GM23248 (cell line): Measurements from ENCODE around the gene CELF1. TPM values are rescaled to one million over a fixed set of nuclear protein-coding genes. Genes with fewer than 3 reads are reported as not detected.

Experiments
- DNase-seq: peaks from one replicate; pipeline ENCODE4 v3.0.0-alpha.2; 2015
- H2AFZ ChIP-seq: fragments of 200-600 bp; sonication (generic); 2 replicates; pipeline ENCODE4 v1.6.1; 2016; ENCODE audit warnings: antibody characterized with exemption
- H3F3A ChIP-seq: fragments of 200-600 bp; sonication (generic); 2 replicates; pipeline ENCODE4 v1.6.1; 2016; ENCODE audit warnings: mild to moderate bottlenecking, antibody characterized with exemption, mixed run types; ENCODE audit not compliant: insufficient read depth
- H3K27ac ChIP-seq: fragments of 200-600 bp; sonication (generic); 2 replicates; pipeline ENCODE4 v1.5.1; 2016; ENCODE audit warnings: mild to moderate bottlenecking
- H3K27me3 ChIP-seq: fragments of 200-600 bp; sonication (generic); replicated peaks from 2 replicates; pipeline ENCODE4 v1.6.1; 2016; ENCODE audit warnings: mild to moderate bottlenecking; ENCODE audit not compliant: insufficient read depth
- H3K36me3 ChIP-seq: fragments of 200-600 bp; sonication (generic); 2 replicates; pipeline ENCODE4 v1.6.1; 2016; ENCODE audit warnings: low read depth, mild to moderate bottlenecking
- H3K4me1 ChIP-seq: fragments of 200-600 bp; sonication (generic); 2 replicates; pipeline ENCODE4 v1.6.1; 2016; ENCODE audit warnings: mild to moderate bottlenecking; ENCODE audit not compliant: insufficient read depth
- H3K4me2 ChIP-seq: fragments of 200-600 bp; sonication (generic); one replicate; pipeline ENCODE4 v1.6.1; 2016; ENCODE audit warnings: mild to moderate bottlenecking; ENCODE audit not compliant: unreplicated experiment
- H3K4me3 ChIP-seq: fragments of 200-600 bp; sonication (generic); 2 replicates; pipeline ENCODE4 v1.5.1; 2016; ENCODE audit warnings: mild to moderate bottlenecking
- H3K79me2 ChIP-seq: fragments of 200-600 bp; sonication (generic); 2 replicates; pipeline ENCODE4 v1.6.1; 2016; ENCODE audit warnings: mild to moderate bottlenecking; ENCODE audit not compliant: insufficient read depth
- H3K9ac ChIP-seq: fragments of 200-600 bp; sonication (generic); 2 replicates; pipeline ENCODE4 v1.6.1; 2016; ENCODE audit warnings: mild to moderate bottlenecking
- H3K9me2 ChIP-seq: fragments of 200-600 bp; sonication (generic); 2 replicates; pipeline ENCODE4 v1.6.1; 2016; ENCODE audit warnings: mixed run types, mild to moderate bottlenecking, moderate library complexity; ENCODE audit not compliant: insufficient read depth
- H3K9me3 ChIP-seq: fragments of 200-600 bp; sonication (generic); one replicate; pipeline ENCODE4 v1.6.1; 2017; ENCODE audit warnings: low read depth
- H4K20me1 ChIP-seq: fragments of 200-600 bp; sonication (generic); 2 replicates; pipeline ENCODE4 v1.6.0; 2016; ENCODE audit not compliant: insufficient read depth
- EZH2 ChIP-seq: fragments of 200-600 bp; sonication (generic); IDR thresholded peaks from 2 replicates; pipeline ENCODE4 v1.6.1; 2018; ENCODE audit warnings: antibody characterized with exemption, mild to moderate bottlenecking; ENCODE audit not compliant: insufficient read depth, poor library complexity, severe bottlenecking
- EZH2phosphoT487 ChIP-seq: fragments of 200-600 bp; sonication (generic); IDR thresholded peaks from 2 replicates; pipeline ENCODE4 v1.6.1; 2018; ENCODE audit warnings: antibody characterized with exemption, moderate library complexity, mild to moderate bottlenecking, low read depth; ENCODE audit not compliant: insufficient read depth
- WGBS, 2 experiments: methylation state at CpG; one replicate each; pipeline ENCODE4 v1.1.6; 2015 to 2017; ENCODE audit warnings: low lambda C conversion rate in 2 of 2, low coverage in 1 of 2; ENCODE audit errors: missing lambda C conversion rate in 2 of 2; 5-methylcytosine and 5-hydroxymethylcytosine counted together
- in situ Hi-C: fragments of 300-500 bp; cut with MboI; formaldehyde crosslinking; loops from 2 replicates; pipeline ENCODE4 v1.15.0; 2020
- polyA plus RNA-seq: library from polyadenylated mRNA; unstranded; fragments of >200 nt; fragmentation: Nextera tagmentation; extraction: Ambion mirVana; gene quantifications from 2 replicates; pipeline ENCODE4 v1.2.1, GENCODE V29; 2016
- total RNA-seq: library from RNA; depleted of rRNA; stranded (reverse); fragments of >200 nt; shearing (Covaris generic); gene quantifications from 2 replicates; pipeline ENCODE4 v1.2.3, GENCODE V29; 2014

The CELF1 gene
- total and polyA plus RNA-seq, 2 experiments from 2014 or later: 51.7 to 70.9 TPM

DNA sequence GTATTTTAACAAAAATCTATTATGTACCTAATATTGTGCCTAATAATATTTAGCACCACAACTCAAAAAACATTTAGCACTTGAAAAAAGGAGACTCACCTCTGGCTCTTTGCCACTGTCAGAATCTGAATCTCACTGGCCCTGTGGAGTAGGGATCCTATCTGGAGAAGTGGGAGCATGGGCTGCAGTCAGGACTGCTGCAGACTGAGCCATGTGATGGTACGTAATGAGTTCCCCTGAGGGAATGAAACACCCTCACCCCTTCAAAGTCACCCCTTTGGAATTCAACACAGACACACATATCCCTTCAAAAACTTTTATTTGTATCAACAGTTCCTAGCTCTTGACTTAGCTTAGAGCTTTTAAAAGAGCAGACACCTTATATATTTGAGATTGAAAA is 19.0 kb upstream of the CELF1 start:
- peak overlapping the region; percentile 51 for H3K4me3 ChIP-seq
- H3K4me1 ChIP-seq: peaks cover 15% of the 10 kb centered on the region
- H4K20me1 ChIP-seq: no peaks in the 10 kb centered on the region
- H3K27ac ChIP-seq: peak overlapping the region; percentile 80
- DNase-seq: peak; percentile 86
- H3K27me3 ChIP-seq: no peaks in the 10 kb centered on the region
- H3K9me2 ChIP-seq: no peaks in the 10 kb centered on the region
- H3K9ac ChIP-seq: peak overlapping the region; percentile 53
- peaks cover 31% of the 10 kb centered on the region for H3F3A ChIP-seq
- peaks cover 79% of the 10 kb centered on the region for H3K79me2 ChIP-seq
- H3K36me3 ChIP-seq: peaks cover 8% of the 10 kb centered on the region; the same call in 1 of the 2 replicates
- in situ Hi-C loops: no loop called here
- no peaks in the 10 kb centered on the region for H3K9me3 ChIP-seq
- 0 to 15% methylated on average over 1 of the region's 1 CpG for WGBS, 2 experiments
- H3K4me2 ChIP-seq: peak overlapping the region; percentile 72
- no peak overlapping the region for H2AFZ ChIP-seq
- TF ChIP-seq EZH2phosphoT487 (no peak), EZH2 (no peak)

DNA sequence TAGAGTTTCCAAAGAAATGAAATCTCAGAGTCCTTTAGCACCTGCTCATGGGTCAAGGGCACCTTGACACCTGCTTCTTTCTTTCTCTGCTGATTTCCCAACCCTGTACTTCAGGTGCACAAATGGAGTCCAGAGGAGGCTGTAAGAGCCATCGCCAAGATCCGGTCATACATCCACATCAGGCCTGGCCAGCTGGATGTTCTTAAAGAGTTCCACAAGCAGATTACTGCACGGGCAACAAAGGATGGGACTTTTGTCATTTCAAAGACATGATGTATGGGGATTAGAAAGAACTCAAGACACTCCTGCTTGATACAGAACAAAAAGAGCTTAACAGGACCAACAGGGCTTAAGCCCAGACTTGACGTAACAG is 18.4 kb upstream of the CELF1 start:
- peaks cover 6% of the 10 kb centered on the region; the same call in 1 of the 2 replicates for H3K36me3 ChIP-seq
- 64 to 66% methylated on average over 4 of the region's 4 CpGs for WGBS, 2 experiments

DNA sequence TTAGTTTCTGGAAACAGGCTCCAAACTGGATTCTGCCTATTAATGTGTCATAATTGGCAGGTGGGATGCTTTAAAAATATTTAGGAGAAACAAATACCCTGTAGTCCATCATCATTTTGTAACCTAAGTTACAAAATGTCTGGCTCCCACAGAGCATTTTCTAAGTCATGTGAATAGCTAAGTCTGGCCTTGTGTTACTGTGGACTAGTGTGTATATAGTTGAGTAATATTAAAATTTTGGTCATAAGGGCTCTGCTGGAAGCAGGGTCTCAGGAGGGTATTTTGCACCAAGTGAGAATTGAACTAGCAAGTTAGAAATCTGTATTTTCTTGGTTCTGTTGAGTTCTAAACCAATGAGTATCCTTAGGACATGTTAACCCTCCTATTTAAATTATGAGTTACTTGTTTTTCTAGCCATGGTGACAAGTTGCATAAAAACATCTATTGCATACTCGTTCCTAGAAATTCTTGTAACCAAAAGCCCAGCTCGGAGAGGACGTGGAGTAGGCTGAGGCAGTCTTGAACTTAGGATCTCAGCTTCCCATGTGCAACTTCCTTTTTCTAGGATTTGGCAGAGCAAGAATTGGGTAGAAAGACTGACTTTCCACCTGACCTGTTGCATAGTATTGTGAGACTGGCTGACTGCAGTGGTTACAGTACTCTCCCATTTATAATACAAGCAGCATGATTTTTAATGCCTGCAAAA is 17.9 kb upstream of the CELF1 start:
- H3K79me2 ChIP-seq: peaks cover 81% of the 10 kb centered on the region
- no peak overlapping the region for H3K4me3 ChIP-seq
- in situ Hi-C loops: no loop called here
- H3K9me3 ChIP-seq: no peaks in the 10 kb centered on the region
- WGBS, 2 experiments: 67 to 71% methylated on average over 3 of the region's 3 CpGs
- peaks cover 31% of the 10 kb centered on the region for H3F3A ChIP-seq
- no peak overlapping the region for H3K4me2 ChIP-seq
- no peak for DNase-seq
- peaks cover 6% of the 10 kb centered on the region; the same call in 1 of the 2 replicates for H3K36me3 ChIP-seq
- no peak overlapping the region for H3K9ac ChIP-seq
- H2AFZ ChIP-seq: no peak overlapping the region
- no peaks in the 10 kb centered on the region for H3K27me3 ChIP-seq
- peaks cover 21% of the 10 kb centered on the region for H3K4me1 ChIP-seq
- H4K20me1 ChIP-seq: no peaks in the 10 kb centered on the region
- H3K27ac ChIP-seq: no peak overlapping the region
- TF ChIP-seq EZH2 (no peak), EZH2phosphoT487 (no peak)
- no peaks in the 10 kb centered on the region for H3K9me2 ChIP-seq

More for the DNA sequence above, 18.4 kb upstream of the CELF1 start:
- no peaks in the 10 kb centered on the region for H3K27me3 ChIP-seq
- H3K9me3 ChIP-seq: no peaks in the 10 kb centered on the region
- H2AFZ ChIP-seq: no peak overlapping the region
- in situ Hi-C loops: no loop called here
- no peaks in the 10 kb centered on the region for H3K9me2 ChIP-seq
- no peak overlapping the region for H3K4me3 ChIP-seq
- no peaks in the 10 kb centered on the region for H4K20me1 ChIP-seq
- peaks cover 79% of the 10 kb centered on the region for H3K79me2 ChIP-seq
- DNase-seq: no peak
- peaks cover 20% of the 10 kb centered on the region for H3K4me1 ChIP-seq
- no peak for TF ChIP-seq EZH2
- no peak for TF ChIP-seq EZH2phosphoT487
- H3F3A ChIP-seq: peaks cover 31% of the 10 kb centered on the region
- H3K4me2 ChIP-seq: peak overlapping the region; percentile 72
- peak overlapping the region; percentile 53 for H3K9ac ChIP-seq
- H3K27ac ChIP-seq: peak overlapping the region; percentile 80

DNA sequence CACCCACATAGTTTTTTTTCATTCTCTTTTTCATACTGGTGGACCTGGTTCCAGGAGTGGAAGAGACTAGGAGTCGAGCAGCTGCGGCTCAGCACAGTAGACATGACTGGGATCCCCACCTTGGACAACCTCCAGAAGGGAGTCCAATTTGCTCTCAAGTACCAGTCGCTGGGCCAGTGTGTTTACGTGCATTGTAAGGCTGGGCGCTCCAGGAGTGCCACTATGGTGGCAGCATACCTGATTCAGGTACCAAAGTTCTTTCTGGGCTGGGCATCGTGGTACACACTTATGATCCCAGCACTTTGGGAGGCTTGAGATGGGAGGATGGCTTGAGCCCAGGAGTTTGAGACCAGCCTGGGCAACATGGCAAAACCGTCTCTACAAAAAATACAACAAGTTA is 16.7 kb upstream of the CELF1 start:
- peaks cover 24% of the 10 kb centered on the region for H3K4me1 ChIP-seq
- no peaks in the 10 kb centered on the region for H3K9me3 ChIP-seq
- no peaks in the 10 kb centered on the region for H3K27me3 ChIP-seq
- in situ Hi-C loops: no loop called here
- no peak overlapping the region for H3K9ac ChIP-seq
- peaks cover 6% of the 10 kb centered on the region; the same call in 1 of the 2 replicates for H3K36me3 ChIP-seq
- peaks cover 75% of the 10 kb centered on the region for H3K79me2 ChIP-seq
- no peak overlapping the region for H2AFZ ChIP-seq
- no peaks in the 10 kb centered on the region for H4K20me1 ChIP-seq
- TF ChIP-seq EZH2phosphoT487 (no peak), EZH2 (no peak)
- peaks cover 31% of the 10 kb centered on the region for H3F3A ChIP-seq
- no peak overlapping the region for H3K4me2 ChIP-seq
- DNase-seq: no peak
- H3K27ac ChIP-seq: no peak overlapping the region
- 97 to 98% methylated on average over 7 of the region's 7 CpGs for whole genome bisulfite sequencing, 2 experiments
- no peaks in the 10 kb centered on the region for H3K9me2 ChIP-seq
- H3K4me3 ChIP-seq: no peak overlapping the region
